Endodermal cell (in vitro differentiated cells): Measurements from ENCODE around the gene ARL6IP1. TPM values are rescaled to one million over a fixed set of nuclear protein-coding genes. Genes with fewer than 3 reads are reported as not detected.

Experiments used
- DNase-seq: peaks from one replicate; pipeline ENCODE4 v3.0.0-alpha.2; 2017
- H3K27ac ChIP-seq: 2 replicates; pipeline ENCODE4 v1.5.1; 2013; ENCODE audit warnings: mild to moderate bottlenecking, low read depth, low read length, moderate library complexity
- H3K27me3 ChIP-seq: 2 replicates; pipeline ENCODE4 v1.6.1; 2013; ENCODE audit warnings: mild to moderate bottlenecking, low read length, moderate library complexity; ENCODE audit not compliant: insufficient read depth, control insufficient read depth, poor library complexity, severe bottlenecking
- H3K36me3 ChIP-seq: 2 replicates; pipeline ENCODE4 v1.7.0; 2013; ENCODE audit warnings: mild to moderate bottlenecking, low read length, moderate library complexity; ENCODE audit not compliant: control insufficient read depth, insufficient read depth
- H3K4me1 ChIP-seq: one replicate; pipeline ENCODE4 v1.7.0; 2013; ENCODE audit warnings: low read length; ENCODE audit not compliant: control insufficient read depth, insufficient read depth
- H3K4me3 ChIP-seq: 2 replicates; pipeline ENCODE4 v1.5.1; 2013; ENCODE audit warnings: mild to moderate bottlenecking, low read length, moderate library complexity
- H3K9ac ChIP-seq: 2 replicates; pipeline ENCODE4 v1.6.1; 2013; ENCODE audit warnings: mild to moderate bottlenecking, low read length, moderate library complexity; ENCODE audit not compliant: poor library complexity, severe bottlenecking; ENCODE audit errors: extremely low read depth
- H3K9me3 ChIP-seq: 2 replicates; pipeline ENCODE4 v1.6.1; 2013; ENCODE audit warnings: mild to moderate bottlenecking, low read length, moderate library complexity; ENCODE audit not compliant: control insufficient read depth
- H3K27ac Mint-ChIP-seq: 2 replicates; pipeline ENCODE4 v1.8.0; 2020; ENCODE audit warnings: mixed read lengths
- H3K27me3 Mint-ChIP-seq: 2 replicates; pipeline ENCODE4 v1.8.0; 2021; ENCODE audit warnings: mild to moderate bottlenecking, mixed read lengths; ENCODE audit not compliant: insufficient read depth
- H3K36me3 Mint-ChIP-seq: 2 replicates; pipeline ENCODE4 v1.8.0; 2020; ENCODE audit warnings: low read depth, mixed read lengths
- H3K4me1 Mint-ChIP-seq: 2 replicates; pipeline ENCODE4 v1.8.0; 2020; ENCODE audit warnings: mixed read lengths
- H3K4me3 Mint-ChIP-seq: 2 replicates; pipeline ENCODE4 v1.8.0; 2020; ENCODE audit warnings: mild to moderate bottlenecking, moderate library complexity, mixed read lengths
- H3K9me3 Mint-ChIP-seq: 2 replicates; pipeline ENCODE4 v1.8.0; 2020; ENCODE audit warnings: mild to moderate bottlenecking, mixed read lengths
- CTCF ChIP-seq: fragments of 200-600 bp; sonication (generic); conservative IDR thresholded peaks from 2 replicates; pipeline ENCODE4 v1.5.0; 2021; ENCODE audit warnings: antibody characterized with exemption, mild to moderate bottlenecking
- WGBS, 2 experiments: methylation state at CpG; one replicate each; pipeline versions ENCODE4 v1.1.5 to v1.1.7; 2013; ENCODE audit warnings: missing lambda C conversion rate in 2 of 2, mixed read lengths in 1 of 2; ENCODE audit not compliant: insufficient coverage in 1 of 2, insufficient read length in 1 of 2; 5-methylcytosine and 5-hydroxymethylcytosine counted together
- total RNA-seq, 2 donors: library from RNA; stranded (reverse); fragmentation: NEBNext Ultra II Directional in 1 of 2; extraction: Animal tissue kit (Norgen Biotek cat#: 25700) in 1 of 2; gene quantifications; 2 replicates in 1 of 2; 3 replicates in 1 of 2; pipeline ENCODE4 v1.2.1, GENCODE V29; 2021

Gene ARL6IP1
- total RNA-seq, 2 donors from 2014 or later, result 331 to 334 TPM

- no peak overlapping the region for H3K27ac ChIP-seq
- no peak for TF ChIP-seq CTCF
- H3K36me3 Mint-ChIP-seq, result peaks cover 46% of the 10 kb centered on the region
- peaks cover 5% of the 10 kb centered on the region for H3K4me1 ChIP-seq
- no peak for DNase-seq
- H3K4me3 Mint-ChIP-seq, result no peak overlapping the region
- H3K9me3 Mint-ChIP-seq, result no peaks in the 10 kb centered on the region
- no peak overlapping the region for H3K4me3 ChIP-seq
- H3K9me3 ChIP-seq, result no peaks in the 10 kb centered on the region
- 85 to 94% methylated on average over 3 to 4 of the region's 4 CpGs for WGBS, 2 experiments
- no peaks in the 10 kb centered on the region for H3K27me3 Mint-ChIP-seq
- peaks cover 52% of the 10 kb centered on the region for H3K36me3 ChIP-seq
- no peaks in the 10 kb centered on the region for H3K27me3 ChIP-seq
- no peak overlapping the region for H3K9ac ChIP-seq
- H3K27ac Mint-ChIP-seq, result peak overlapping the region; percentile 9
- peaks cover 8% of the 10 kb centered on the region for H3K4me1 Mint-ChIP-seq
These were observed 26.5 kb upstream of the ARL6IP1 start for GRCh38 chr16:18827890-18828289.

GRCh38 chr16:18816286-18816685 is 14.9 kb upstream of the ARL6IP1 start:
- H3K36me3 Mint-ChIP-seq, result peaks cover 65% of the 10 kb centered on the region

GRCh38 chr16:18811925-18812324 is 10.6 kb upstream of the ARL6IP1 start:
- H3K4me1 Mint-ChIP-seq, result peaks cover 6% of the 10 kb centered on the region
- Histone ChIP-seq H3K9ac (no peak overlapping the region), H3K36me3 (peaks cover 79% of the 10 kb centered on the region), H3K4me3 (no peak overlapping the region), H3K4me1 (peaks cover 6% of the 10 kb centered on the region), H3K27ac (no peak overlapping the region), H3K27me3 (no peaks in the 10 kb centered on the region), H3K9me3 (peaks cover 16% of the 10 kb centered on the region)
- no peak overlapping the region for H3K4me3 Mint-ChIP-seq
- WGBS, 2 experiments, result 83 to 99% methylated on average over 2 to 3 of the region's 3 CpGs
- no peaks in the 10 kb centered on the region for H3K27me3 Mint-ChIP-seq
- peaks cover 76% of the 10 kb centered on the region for H3K36me3 Mint-ChIP-seq
- H3K9me3 Mint-ChIP-seq, result no peaks in the 10 kb centered on the region
- H3K27ac Mint-ChIP-seq, result no peak overlapping the region
- TF ChIP-seq CTCF, result no peak
- no peak for DNase-seq

More at GRCh38 chr16:18816286-18816685, 14.9 kb upstream of the ARL6IP1 start:
- DNase-seq, result no peak
- Histone ChIP-seq H3K4me1 (no peaks in the 10 kb centered on the region), H3K4me3 (no peak overlapping the region), H3K36me3 (peaks cover 75% of the 10 kb centered on the region), H3K27me3 (no peaks in the 10 kb centered on the region), H3K9ac (no peak overlapping the region), H3K27ac (no peak overlapping the region), H3K9me3 (no peaks in the 10 kb centered on the region)
- 95 to 97% methylated on average over 3 of the region's 3 CpGs for WGBS, 2 experiments
- H3K27ac Mint-ChIP-seq, result no peak overlapping the region
- no peaks in the 10 kb centered on the region for H3K27me3 Mint-ChIP-seq
- no peaks in the 10 kb centered on the region for H3K4me1 Mint-ChIP-seq
- H3K9me3 Mint-ChIP-seq, result no peaks in the 10 kb centered on the region
- no peak overlapping the region for H3K4me3 Mint-ChIP-seq
- no peak for TF ChIP-seq CTCF
